Upper lobe of left lung (tissue), 6 donors: ENCODE measurements around the gene RTL10. TPM values are rescaled to one million over a fixed set of nuclear protein-coding genes. Genes with fewer than 3 reads are reported as not detected.

Experiments
- ATAC-seq, 2 donors: fragments of 200-7000 bp; cut with Tn5 transposase; one replicate each; pipeline ENCODE4 v1.9.1; 2022; ENCODE audit warnings: mild to moderate bottlenecking in 2 of 2, moderate library complexity in 2 of 2; ENCODE audit not compliant: low FRiP score in 2 of 2
- DNase-seq, 2 donors: peaks; one replicate each; pipeline ENCODE4 v3.0.0-alpha.2; 2019 to 2020
- H3K27ac ChIP-seq, 4 donors: fragments of 200-600 bp; sonication (generic); one replicate each; pipeline ENCODE4 v1.5.1; 2016 to 2019
- H3K27me3 ChIP-seq, 4 donors: fragments of 200-600 bp; sonication (generic); one replicate each; pipeline ENCODE4 v1.5.1; 2017 to 2019
- H3K36me3 ChIP-seq, 4 donors: fragments of 200-600 bp; sonication (generic); one replicate each; pipeline ENCODE4 v1.5.1; 2016 to 2019
- H3K4me1 ChIP-seq, 4 donors: fragments of 200-600 bp; sonication (generic); one replicate each; pipeline ENCODE4 v1.5.1; 2018 to 2019
- H3K4me3 ChIP-seq, 4 donors: fragments of 200-600 bp; sonication (generic); one replicate each; pipeline ENCODE4 v1.5.1; 2017 to 2019; ENCODE audit warnings: mild to moderate bottlenecking in 2 of 4, moderate library complexity in 1 of 4
- H3K9me3 ChIP-seq, 4 donors: fragments of 200-600 bp; sonication (generic); one replicate each; pipeline ENCODE4 v1.5.1; 2018 to 2019
- EP300 ChIP-seq, 4 donors: sonication (generic); formaldehyde crosslinking; IDR thresholded peaks; one replicate each; pipeline ENCODE4 v1.5.1; 2017; ENCODE audit warnings: antibody characterized with exemption in 4 of 4, control low read depth in 2 of 4
- POLR2A ChIP-seq, 4 donors: fragments of 450-650 bp; IDR thresholded peaks; one replicate each; pipeline ENCODE4 v1.5.1; 2016 to 2017; ENCODE audit warnings: antibody characterized with exemption in 4 of 4, mild to moderate bottlenecking in 2 of 4
- POLR2AphosphoS5 ChIP-seq, 2 donors: sonication (generic); formaldehyde crosslinking; IDR thresholded peaks; one replicate each; pipeline ENCODE4 v1.5.1; 2017; ENCODE audit warnings: antibody characterized with exemption in 2 of 2
- WGBS, 2 donors: methylation state at CpG; one replicate each; pipeline ENCODE4 v1.1.5; 2017 to 2018; 5-methylcytosine and 5-hydroxymethylcytosine counted together
- total RNA-seq, 6 donors: library from RNA; depleted of rRNA in 4 of 6; stranded (reverse); fragments of >200 nt in 4 of 6; gene quantifications; one replicate each; pipeline versions ENCODE4 v1.1.0 to v1.2.1, GENCODE V29; 2016 to 2021
- TF ChIP-seq, protein P1 (sequence below), 6 experiments: fragments of 450-650 bp in 4 of 6; fragments of 200-600 bp in 2 of 6; sonication (generic) in 2 of 6; IDR thresholded peaks; one replicate each; pipeline ENCODE4 v1.5.1; 2016 to 2019; ENCODE audit warnings: antibody characterized with exemption in 6 of 6
- donor health status: DM: no; HTN: no; CAD: no; lungs with moderate emphysema.
- donor health status: DM: no; HTN: yes; CAD: no; lungs with severe emphysema.

Gene RTL10
- total RNA-seq, 6 donors from 2014 or later = 16.4 to 27.4 (median 24.1) TPM

DNA sequence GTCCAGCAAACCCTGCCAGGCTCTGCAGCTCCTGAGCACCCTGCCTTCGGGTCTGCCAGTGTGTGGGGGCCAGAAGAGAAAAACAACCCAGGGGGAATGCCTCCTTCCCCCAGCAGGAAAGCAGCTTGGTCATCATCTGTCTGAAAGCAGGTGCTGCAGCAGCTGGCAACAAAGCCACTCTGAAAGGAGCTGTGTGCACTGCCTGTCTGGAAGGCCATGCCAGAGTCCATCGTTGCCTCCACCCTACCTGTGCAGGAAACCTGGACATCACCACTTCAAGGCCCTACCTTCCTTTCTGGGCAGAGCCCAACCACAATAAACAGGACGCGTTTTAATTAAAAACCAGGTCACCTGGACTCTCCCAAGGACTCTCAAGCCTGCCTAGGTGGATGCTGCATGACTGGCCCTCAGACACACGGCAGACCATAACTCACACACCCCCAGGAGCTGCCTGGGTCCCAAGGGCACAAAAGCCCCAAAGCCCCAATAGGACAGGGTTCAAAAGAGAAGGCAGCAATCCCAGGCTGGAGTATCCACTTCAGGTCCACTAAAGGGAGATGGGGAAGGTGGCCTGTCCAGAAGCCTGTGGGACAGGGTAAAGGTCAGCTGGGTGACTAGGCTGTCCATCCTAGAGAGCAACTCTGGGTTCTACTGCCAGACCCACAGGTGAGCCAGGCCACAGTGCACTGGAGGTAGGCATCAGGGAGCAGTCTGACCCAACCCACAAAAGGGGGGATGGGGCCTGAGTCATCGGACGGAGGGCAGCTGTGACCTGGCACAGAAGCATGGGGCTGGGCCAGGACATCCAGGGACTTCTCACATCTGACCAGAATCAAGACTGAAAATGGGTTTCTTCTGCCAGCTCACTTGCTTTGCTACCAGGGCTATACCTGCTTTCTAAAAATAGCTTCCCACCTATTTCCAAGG is 6.1 kb downstream of the RTL10 start:
- no peaks in the 10 kb centered on the region for H3K27me3 ChIP-seq
- H3K27ac ChIP-seq = peak overlapping the region; percentile 8 to 95 (median 49)
- peaks cover 41 to 74% (median 69%) of the 10 kb centered on the region in 4 donors for H3K4me1 ChIP-seq
- H3K9me3 ChIP-seq = no peaks in the 10 kb centered on the region
- DNase-seq (peak in 1 of 2 donors; percentile 86), ATAC-seq (peak in 1 of 2 donors; percentile 41)
- TF ChIP-seq POLR2A (IDR thresholded peaks at IDR 0.05) (peak in 1 of 4 donors; percentile 6), EP300 (IDR thresholded peaks at IDR 0.05) (no peak), POLR2AphosphoS5 (IDR thresholded peaks at IDR 0.05) (no peak)
- TF ChIP-seq, protein P1, sequence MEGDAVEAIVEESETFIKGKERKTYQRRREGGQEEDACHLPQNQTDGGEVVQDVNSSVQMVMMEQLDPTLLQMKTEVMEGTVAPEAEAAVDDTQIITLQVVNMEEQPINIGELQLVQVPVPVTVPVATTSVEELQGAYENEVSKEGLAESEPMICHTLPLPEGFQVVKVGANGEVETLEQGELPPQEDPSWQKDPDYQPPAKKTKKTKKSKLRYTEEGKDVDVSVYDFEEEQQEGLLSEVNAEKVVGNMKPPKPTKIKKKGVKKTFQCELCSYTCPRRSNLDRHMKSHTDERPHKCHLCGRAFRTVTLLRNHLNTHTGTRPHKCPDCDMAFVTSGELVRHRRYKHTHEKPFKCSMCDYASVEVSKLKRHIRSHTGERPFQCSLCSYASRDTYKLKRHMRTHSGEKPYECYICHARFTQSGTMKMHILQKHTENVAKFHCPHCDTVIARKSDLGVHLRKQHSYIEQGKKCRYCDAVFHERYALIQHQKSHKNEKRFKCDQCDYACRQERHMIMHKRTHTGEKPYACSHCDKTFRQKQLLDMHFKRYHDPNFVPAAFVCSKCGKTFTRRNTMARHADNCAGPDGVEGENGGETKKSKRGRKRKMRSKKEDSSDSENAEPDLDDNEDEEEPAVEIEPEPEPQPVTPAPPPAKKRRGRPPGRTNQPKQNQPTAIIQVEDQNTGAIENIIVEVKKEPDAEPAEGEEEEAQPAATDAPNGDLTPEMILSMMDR (IDR thresholded peaks at IDR 0.05) = no peak
- no peak overlapping the region for H3K4me3 ChIP-seq
- 50 to 63% methylated on average over 7 of the region's 7 CpGs for WGBS, 2 donors
- peaks cover 0 to 22% (median 15%) of the 10 kb centered on the region in 4 donors for H3K36me3 ChIP-seq

DNA sequence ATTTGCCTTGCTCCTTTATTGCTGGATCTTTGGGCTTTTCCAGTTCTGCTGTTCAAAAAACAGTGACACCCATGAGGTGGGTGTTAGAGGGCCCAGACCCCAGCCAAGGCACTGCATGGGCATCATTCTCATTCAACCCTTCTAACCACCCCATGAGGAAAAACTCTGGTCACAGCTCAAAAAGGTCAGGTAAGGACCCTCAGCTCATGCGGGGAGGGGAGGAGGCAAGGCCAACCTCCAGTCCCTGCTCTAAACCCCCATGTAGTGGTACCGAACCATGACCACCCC is 7.4 kb downstream of the RTL10 start:
- H3K9me3 ChIP-seq = no peaks in the 10 kb centered on the region
- DNase-seq (no peak), ATAC-seq (no peak)
- TF ChIP-seq POLR2AphosphoS5 (IDR thresholded peaks at IDR 0.05) (no peak), POLR2A (IDR thresholded peaks at IDR 0.05) (no peak), EP300 (IDR thresholded peaks at IDR 0.05) (no peak)
- TF ChIP-seq, protein P1 (IDR thresholded peaks at IDR 0.05) = no peak
- peaks cover 0 to 21% (median 14%) of the 10 kb centered on the region in 4 donors for H3K36me3 ChIP-seq
- H3K27me3 ChIP-seq = no peaks in the 10 kb centered on the region
- peaks cover 34 to 67% (median 62%) of the 10 kb centered on the region in 4 donors for H3K4me1 ChIP-seq
- no peak overlapping the region for H3K27ac ChIP-seq
- 100% methylated on average over 1 to 2 of the region's 2 CpGs for WGBS, 2 donors
- H3K4me3 ChIP-seq = no peak overlapping the region

DNA sequence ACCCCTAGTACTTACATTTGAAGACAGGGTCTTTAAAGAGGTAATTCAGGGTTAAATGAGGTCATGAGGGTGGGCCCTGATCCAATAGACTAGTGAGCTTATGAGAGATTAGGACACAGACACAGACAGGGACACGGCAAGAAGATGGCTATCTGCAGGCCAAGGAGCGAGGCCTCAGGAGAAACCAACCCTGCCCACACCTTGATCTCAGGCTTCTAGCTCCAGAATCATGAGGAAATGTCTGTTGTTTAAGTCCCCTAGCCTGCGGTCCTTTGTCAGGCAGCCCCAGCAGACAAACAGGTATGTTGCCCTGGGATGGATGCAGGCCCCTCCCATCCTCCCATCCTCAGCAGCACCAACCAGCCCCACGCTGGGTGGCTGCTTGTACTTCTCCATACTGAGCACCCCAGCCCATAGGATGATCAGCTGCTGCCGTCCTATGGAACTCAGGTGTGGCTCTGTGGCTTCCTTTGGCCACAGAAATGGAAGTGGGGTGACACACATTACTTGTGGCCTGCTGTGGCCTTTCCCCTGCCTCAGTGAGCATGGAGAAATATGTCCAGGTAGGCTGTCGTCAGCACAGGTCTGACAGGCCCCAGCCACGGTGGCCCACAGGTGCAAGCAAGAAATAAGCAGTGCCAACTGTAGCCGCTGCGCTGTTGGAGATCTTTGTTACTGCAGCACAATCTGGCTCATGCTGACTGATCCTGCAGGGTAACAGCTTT is 7.9 kb downstream of the RTL10 start:
- DNase-seq (no peak), ATAC-seq (no peak)
- Histone ChIP-seq H3K4me3 (no peak overlapping the region), H3K27ac (no peak overlapping the region), H3K36me3 (peaks cover 0 to 17% (median 11%) of the 10 kb centered on the region in 4 donors), H3K9me3 (no peaks in the 10 kb centered on the region), H3K4me1 (peaks cover 34 to 62% (median 57%) of the 10 kb centered on the region in 4 donors), H3K27me3 (no peaks in the 10 kb centered on the region)
- WGBS, 2 donors = 85 to 93% methylated on average over 6 to 9 of the region's 9 CpGs
- no peak for TF ChIP-seq POLR2A (IDR thresholded peaks at IDR 0.05)
- no peak for TF ChIP-seq EP300 (IDR thresholded peaks at IDR 0.05)
- TF ChIP-seq, protein P1 (IDR thresholded peaks at IDR 0.05) = no peak
- TF ChIP-seq POLR2AphosphoS5 (IDR thresholded peaks at IDR 0.05) = no peak

DNA sequence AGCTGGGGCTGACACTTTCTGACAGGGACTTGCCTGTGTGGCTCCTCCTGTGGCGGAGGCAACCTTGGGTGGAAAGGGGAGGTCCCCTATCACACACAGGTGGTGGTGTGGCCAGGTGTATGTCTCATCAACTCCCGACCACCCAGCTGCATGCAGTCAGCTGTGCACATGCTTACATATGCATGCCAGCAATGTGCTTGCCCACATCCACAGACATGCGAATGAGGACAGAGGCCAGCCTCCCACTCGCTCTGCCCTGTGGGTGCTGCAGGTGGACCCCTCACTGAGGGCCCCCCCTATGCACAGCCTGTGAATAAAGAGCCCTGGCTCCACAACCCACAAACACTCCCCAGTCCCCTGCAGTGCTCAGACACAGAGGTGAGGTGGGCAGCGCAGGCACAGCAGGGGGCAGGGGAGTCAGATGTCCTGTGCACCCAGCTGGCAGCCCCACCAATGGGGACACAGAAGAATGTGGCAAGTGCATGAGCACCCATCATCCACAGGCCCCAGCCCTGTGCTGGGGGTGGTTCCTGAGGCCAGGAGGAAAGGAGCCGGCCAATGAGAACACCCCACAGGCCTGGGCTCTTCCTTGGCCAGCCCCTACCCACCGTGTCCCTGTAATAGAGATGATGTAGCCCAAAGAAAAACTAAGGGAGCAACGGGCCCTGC is 9.5 kb downstream of the RTL10 start:
- Histone ChIP-seq H3K9me3 (no peaks in the 10 kb centered on the region), H3K4me1 (peaks cover 26 to 46% (median 41%) of the 10 kb centered on the region in 4 donors), H3K27me3 (no peaks in the 10 kb centered on the region), H3K27ac (peak overlapping the region; percentile 62 to 91 (median 70)), H3K36me3 (peaks cover 0 to 2% (median 0%) of the 10 kb centered on the region in 4 donors), H3K4me3 (peak overlapping the region in 1 of 4 donors; percentile 5)
- 75 to 83% methylated on average over 4 to 7 of the region's 8 CpGs for WGBS, 2 donors
- TF ChIP-seq, protein P1 (IDR thresholded peaks at IDR 0.05) = no peak
- TF ChIP-seq POLR2AphosphoS5 (IDR thresholded peaks at IDR 0.05) (no peak), EP300 (IDR thresholded peaks at IDR 0.05) (no peak), POLR2A (IDR thresholded peaks at IDR 0.05) (no peak)
- no peak for DNase-seq
- ATAC-seq = no peak
